GM19468 (cell line): ENCODE data around the gene CD164.

Experiments used
- ATAC-seq: cut with Tn5 transposase; IDR thresholded peaks from one replicate; pipeline ENCODE4 v1.9.1; 2021; ENCODE audit warnings: mild to moderate bottlenecking, moderate library complexity, moderate number of reproducible peaks; ENCODE audit not compliant: unreplicated experiment; ENCODE audit errors: extremely low read depth

Gene CD164

GRCh38 chr6:109316909-109317308 is 65.4 kb downstream of the CD164 start:
- no peak for ATAC-seq
